NB4 (cell line): ENCODE results near the gene KIF3A.

Experiments used
- DNase-seq: peaks from one replicate; pipeline ENCODE4 v3.0.0; 2010; ENCODE audit warnings: low read depth
- H3K4me3 ChIP-seq: one replicate; pipeline ENCODE4 v1.5.1; 2011; ENCODE audit warnings: mild to moderate bottlenecking, low read depth, low read length, moderate library complexity
- CTCF ChIP-seq: IDR thresholded peaks from one replicate; pipeline ENCODE4 v1.5.1; 2012; ENCODE audit warnings: low read depth, low read length
- MYC ChIP-seq: IDR thresholded peaks from 2 replicates; pipeline ENCODE4 v1.6.1; 2011; ENCODE audit warnings: low read depth, low read length
- POLR2A ChIP-seq: IDR thresholded peaks from 2 replicates; pipeline ENCODE4 v1.6.1; 2011; ENCODE audit warnings: mild to moderate bottlenecking; ENCODE audit not compliant: insufficient read length; ENCODE audit errors: extremely low read depth
- TF ChIP-seq, protein P1 (sequence below): IDR thresholded peaks from 2 replicates; pipeline ENCODE4 v1.6.1; 2011; ENCODE audit warnings: low read depth, low read length

Gene KIF3A

DNA sequence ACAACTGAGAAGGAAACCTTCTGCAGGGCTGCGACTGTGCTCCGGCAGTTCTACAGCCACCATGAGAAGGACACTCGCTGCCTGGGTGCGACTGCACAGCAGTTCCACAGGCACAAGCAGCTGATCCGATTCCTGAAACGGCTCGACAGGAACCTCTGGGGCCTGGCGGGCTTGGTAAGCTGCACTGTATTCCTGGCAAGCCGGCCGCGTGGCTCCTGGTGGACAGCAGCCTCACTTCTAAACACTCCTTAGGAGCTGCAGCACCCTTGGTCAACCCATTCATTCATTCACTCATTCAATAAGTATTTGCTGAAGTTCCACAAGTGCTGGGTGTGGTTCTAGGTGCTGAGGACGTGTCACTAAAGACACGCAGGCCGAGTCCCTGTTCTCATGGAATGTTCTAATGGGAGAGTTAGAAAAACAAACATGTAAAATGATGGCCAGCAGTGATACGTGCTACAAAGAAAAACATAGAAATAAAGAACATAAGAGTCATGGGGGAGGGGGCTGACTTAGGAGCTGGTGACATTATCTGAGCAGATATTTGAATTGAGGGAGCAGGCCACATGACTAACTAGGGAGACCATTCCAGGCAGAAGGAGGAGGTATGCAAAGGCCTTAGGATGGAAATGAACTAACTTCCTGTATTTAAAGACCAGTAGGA, 57.5 kb downstream of the KIF3A start:
- TF ChIP-seq, protein P1, sequence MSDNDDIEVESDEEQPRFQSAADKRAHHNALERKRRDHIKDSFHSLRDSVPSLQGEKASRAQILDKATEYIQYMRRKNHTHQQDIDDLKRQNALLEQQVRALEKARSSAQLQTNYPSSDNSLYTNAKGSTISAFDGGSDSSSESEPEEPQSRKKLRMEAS: no peak
- TF ChIP-seq POLR2A (no peak), MYC (no peak), CTCF (no peak)
- H3K4me3 ChIP-seq: no peak overlapping the region
- DNase-seq: no peak

DNA sequence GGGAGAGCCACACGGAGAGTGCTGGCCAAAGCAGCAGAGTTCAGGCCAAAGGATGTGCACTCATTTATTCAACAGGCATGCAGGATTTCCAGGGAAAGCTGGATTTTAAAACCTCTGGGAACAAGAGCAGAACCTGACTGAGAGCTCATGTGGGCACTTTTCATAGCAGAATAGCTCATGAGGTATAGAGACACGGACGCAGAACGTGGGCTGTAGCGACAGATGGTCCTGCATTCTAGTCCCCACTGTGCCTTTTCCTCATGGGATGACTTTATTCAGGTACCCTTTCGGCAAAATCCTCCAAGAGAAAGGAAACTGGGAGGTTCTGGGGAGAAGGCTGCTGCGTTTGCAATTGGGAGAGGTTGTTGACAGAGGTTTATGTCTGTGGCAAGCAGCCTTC, 58.2 kb downstream of the KIF3A start:
- no peak for TF ChIP-seq POLR2A
- TF ChIP-seq CTCF: no peak
- TF ChIP-seq, protein P1: no peak
- TF ChIP-seq MYC: no peak
- H3K4me3 ChIP-seq: no peak overlapping the region
- no peak for DNase-seq

DNA sequence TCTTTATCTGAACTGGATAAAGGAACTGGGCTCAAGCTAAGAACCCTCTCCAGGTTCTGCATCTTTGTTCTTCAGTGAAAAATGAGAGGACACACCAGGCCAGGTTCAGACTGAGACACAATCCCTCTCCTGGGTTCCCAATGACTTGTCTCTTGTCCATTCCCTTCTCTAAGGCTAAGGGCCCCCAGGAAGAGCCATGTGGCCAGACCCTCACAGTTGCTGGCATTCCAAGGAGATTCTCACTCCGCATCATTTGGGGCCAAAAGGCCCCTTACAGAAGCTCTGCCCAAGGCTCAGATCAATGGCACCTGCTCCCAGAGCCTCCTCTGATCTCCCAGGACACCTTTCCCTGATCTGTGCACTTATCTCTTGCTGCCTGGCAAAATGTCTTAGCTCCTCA, 58.6 kb downstream of the KIF3A start:
- H3K4me3 ChIP-seq: no peak overlapping the region
- DNase-seq: no peak
- TF ChIP-seq POLR2A: no peak
- TF ChIP-seq, protein P1: no peak
- TF ChIP-seq MYC: no peak
- TF ChIP-seq CTCF: no peak

GRCh38 chr5:132677682-132678400, 59.5 kb downstream of the KIF3A start:
- no peak for DNase-seq
- TF ChIP-seq MYC: no peak
- TF ChIP-seq, protein P1: no peak
- no peak for TF ChIP-seq POLR2A
- no peak for TF ChIP-seq CTCF
- H3K4me3 ChIP-seq: no peak overlapping the region

DNA sequence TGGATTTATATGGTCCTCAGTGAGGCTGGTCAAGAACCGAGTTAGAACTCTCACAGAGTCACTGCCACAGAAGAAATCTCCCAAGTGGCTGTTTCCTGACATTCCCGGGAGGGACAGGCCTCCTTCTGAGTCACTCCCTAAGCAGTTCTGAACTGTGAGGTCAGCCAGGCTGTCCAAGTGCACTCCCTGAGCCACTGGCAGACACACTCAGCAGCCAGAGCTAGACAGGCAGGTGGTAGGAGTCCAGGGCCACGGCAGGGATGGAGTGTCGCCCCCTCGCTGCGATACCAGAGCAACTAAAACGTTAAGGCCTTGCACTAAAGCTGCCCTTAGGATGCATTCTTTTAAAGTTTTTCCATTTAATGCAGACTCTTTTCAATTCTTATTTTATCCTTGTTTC, 60.2 kb downstream of the KIF3A start:
- TF ChIP-seq CTCF: no peak
- TF ChIP-seq, protein P1: no peak
- no peak for DNase-seq
- no peak overlapping the region for H3K4me3 ChIP-seq
